Testis (tissue), 2 donors: ENCODE results near the gene GNG3.

Experiments
- CTCF ChIP-seq, 3 experiments: fragments of 450-650 bp in 2 of 3; fragments of 200-600 bp in 1 of 3; sonication (generic) in 1 of 3; IDR thresholded peaks; one replicate each; pipeline ENCODE4 v1.5.1; 2016 to 2019; ENCODE audit warnings: antibody characterized with exemption in 3 of 3, mild to moderate bottlenecking in 2 of 3, moderate library complexity in 1 of 3
- POLR2A ChIP-seq: fragments of 450-650 bp; IDR thresholded peaks from one replicate; pipeline ENCODE4 v1.6.1; 2017; ENCODE audit warnings: antibody characterized with exemption, mild to moderate bottlenecking, moderate library complexity

- TF ChIP-seq CTCF (IDR thresholded peaks at IDR 0.05) (no peak), POLR2A (no peak)
These were observed 50.6 kb downstream of the GNG3 start for GRCh38 chr11:62757846-62758788.
